ENCODE measurements around the gene UBE2D2. TPM values are rescaled to one million over a fixed set of nuclear protein-coding genes. Genes with fewer than 3 reads are reported as not detected.
A peak's percentile ranks its signal among the peaks of the same experiment; 100 is the strongest.

Gene UBE2D2
- polyA plus RNA-seq, 4 donors: 74.3 to 118 (median 95.3) TPM

- DNase-seq: peak; percentile 89 to 97
- Histone ChIP-seq H3K27ac (ENCODE audit: low read depth in 1 of 3, low read length in 2 of 3) (peak overlapping the region; percentile 7 to 87 (median 73)), H3K27me3 (ENCODE audit: control insufficient read depth in 3 of 3, insufficient read depth in 3 of 3, low read length in 3 of 3) (no peaks in the 10 kb centered on the region), H3K4me3 (ENCODE audit: low read depth in 1 of 3, low read length in 3 of 3) (no peak overlapping the region), H3K36me3 (ENCODE audit: control insufficient read depth in 3 of 3, insufficient read depth in 2 of 3, low read depth in 1 of 3, low read length in 3 of 3) (peaks cover 0 to 9% (median 0%) of the 10 kb centered on the region in 3 donors), H3K4me1 (ENCODE audit: control insufficient read depth in 3 of 3, insufficient read depth in 2 of 3, low read depth in 1 of 3, low read length in 2 of 3) (peaks cover 4 to 95% (median 6%) of the 10 kb centered on the region in 3 donors), H3K9me3 (ENCODE audit: control insufficient read depth in 2 of 2, insufficient read depth in 1 of 2, low read depth in 1 of 2, low read length in 1 of 2) (no peaks in the 10 kb centered on the region)
- 12 to 51% (median 37%) methylated on average over 15 to 16 of the region's 16 CpGs for WGBS, 3 donors
- FAIRE-seq: no peak
Measured at GRCh38 chr5:139642891-139643871, 82.0 kb downstream of the UBE2D2 start.

GRCh38 chr5:139644001-139644456 is 82.9 kb downstream of the UBE2D2 start:
- H3K9me3 ChIP-seq (ENCODE audit: control insufficient read depth in 2 of 2, insufficient read depth in 1 of 2, low read depth in 1 of 2, low read length in 1 of 2): no peaks in the 10 kb centered on the region
- peaks cover 0 to 4% (median 0%) of the 10 kb centered on the region in 3 donors for H3K36me3 ChIP-seq (ENCODE audit: control insufficient read depth in 3 of 3, insufficient read depth in 2 of 3, low read depth in 1 of 3, low read length in 3 of 3)
- H3K27ac ChIP-seq (ENCODE audit: low read depth in 1 of 3, low read length in 2 of 3): peak overlapping the region; percentile 7 to 87 (median 73)
- 38 to 67% (median 63%) methylated on average over 5 of the region's 5 CpGs for WGBS, 3 donors
- FAIRE-seq: no peak
- DNase-seq: no peak
- no peak overlapping the region for H3K4me3 ChIP-seq (ENCODE audit: low read depth in 1 of 3, low read length in 3 of 3)
- H3K27me3 ChIP-seq (ENCODE audit: control insufficient read depth in 3 of 3, insufficient read depth in 3 of 3, low read length in 3 of 3): no peaks in the 10 kb centered on the region
- H3K4me1 ChIP-seq (ENCODE audit: control insufficient read depth in 3 of 3, insufficient read depth in 2 of 3, low read depth in 1 of 3, low read length in 2 of 3): peaks cover 4 to 87% (median 6%) of the 10 kb centered on the region in 3 donors

- Histone ChIP-seq H3K9me3 (ENCODE audit: control insufficient read depth in 2 of 2, insufficient read depth in 1 of 2, low read depth in 1 of 2, low read length in 1 of 2) (no peaks in the 10 kb centered on the region), H3K4me1 (ENCODE audit: control insufficient read depth in 3 of 3, insufficient read depth in 2 of 3, low read depth in 1 of 3, low read length in 2 of 3) (peaks cover 4 to 78% (median 6%) of the 10 kb centered on the region in 3 donors), H3K27ac (ENCODE audit: low read depth in 1 of 3, low read length in 2 of 3) (peak overlapping the region in 1 of 3 donors; percentile 87), H3K36me3 (ENCODE audit: control insufficient read depth in 3 of 3, insufficient read depth in 2 of 3, low read depth in 1 of 3, low read length in 3 of 3) (peaks cover 0 to 3% (median 0%) of the 10 kb centered on the region in 3 donors), H3K4me3 (ENCODE audit: low read depth in 1 of 3, low read length in 3 of 3) (no peak overlapping the region), H3K27me3 (ENCODE audit: control insufficient read depth in 3 of 3, insufficient read depth in 3 of 3, low read length in 3 of 3) (no peaks in the 10 kb centered on the region)
- no peak for DNase-seq
- no peak for FAIRE-seq
- WGBS, 3 donors: 83 to 92% (median 88%) methylated on average over 3 of the region's 3 CpGs
Measured at GRCh38 chr5:139644646-139645429, 83.7 kb downstream of the UBE2D2 start.

- no peak overlapping the region for H3K27ac ChIP-seq (ENCODE audit: low read depth in 1 of 3, low read length in 2 of 3)
- peaks cover 4 to 72% (median 9%) of the 10 kb centered on the region in 3 donors for H3K4me1 ChIP-seq (ENCODE audit: control insufficient read depth in 3 of 3, insufficient read depth in 2 of 3, low read depth in 1 of 3, low read length in 2 of 3)
- H3K9me3 ChIP-seq (ENCODE audit: control insufficient read depth in 2 of 2, insufficient read depth in 1 of 2, low read depth in 1 of 2, low read length in 1 of 2): no peaks in the 10 kb centered on the region
- peaks cover 0 to 6% (median 0%) of the 10 kb centered on the region in 3 donors for H3K36me3 ChIP-seq (ENCODE audit: control insufficient read depth in 3 of 3, insufficient read depth in 2 of 3, low read depth in 1 of 3, low read length in 3 of 3)
- FAIRE-seq: no peak
- 88 to 96% (median 93%) methylated on average over 3 of the region's 3 CpGs for WGBS, 3 donors
- no peaks in the 10 kb centered on the region for H3K27me3 ChIP-seq (ENCODE audit: control insufficient read depth in 3 of 3, insufficient read depth in 3 of 3, low read length in 3 of 3)
- H3K4me3 ChIP-seq (ENCODE audit: low read depth in 1 of 3, low read length in 3 of 3): no peak overlapping the region
- no peak for DNase-seq
Measured at GRCh38 chr5:139645430-139645871, 84.3 kb downstream of the UBE2D2 start.

- Histone ChIP-seq H3K9me3 (ENCODE audit: control insufficient read depth in 2 of 2, insufficient read depth in 1 of 2, low read depth in 1 of 2, low read length in 1 of 2) (no peaks in the 10 kb centered on the region), H3K4me3 (ENCODE audit: low read depth in 1 of 3, low read length in 3 of 3) (no peak overlapping the region), H3K36me3 (ENCODE audit: control insufficient read depth in 3 of 3, insufficient read depth in 2 of 3, low read depth in 1 of 3, low read length in 3 of 3) (peaks cover 0 to 6% (median 0%) of the 10 kb centered on the region in 3 donors), H3K27ac (ENCODE audit: low read depth in 1 of 3, low read length in 2 of 3) (no peak overlapping the region), H3K27me3 (ENCODE audit: control insufficient read depth in 3 of 3, insufficient read depth in 3 of 3, low read length in 3 of 3) (no peaks in the 10 kb centered on the region), H3K4me1 (ENCODE audit: control insufficient read depth in 3 of 3, insufficient read depth in 2 of 3, low read depth in 1 of 3, low read length in 2 of 3) (peaks cover 4 to 69% (median 9%) of the 10 kb centered on the region in 3 donors)
- FAIRE-seq (no peak), DNase-seq (no peak)
- WGBS, 3 donors: 85 to 95% (median 92%) methylated on average over 3 of the region's 3 CpGs
Measured at GRCh38 chr5:139646111-139646510, 85.0 kb downstream of the UBE2D2 start.

GRCh38 chr5:139646912-139647505 is 85.9 kb downstream of the UBE2D2 start:
- Histone ChIP-seq H3K9me3 (ENCODE audit: control insufficient read depth in 2 of 2, insufficient read depth in 1 of 2, low read depth in 1 of 2, low read length in 1 of 2) (no peaks in the 10 kb centered on the region), H3K27ac (ENCODE audit: low read depth in 1 of 3, low read length in 2 of 3) (peak overlapping the region in 1 of 3 donors; percentile 16), H3K27me3 (ENCODE audit: control insufficient read depth in 3 of 3, insufficient read depth in 3 of 3, low read length in 3 of 3) (no peaks in the 10 kb centered on the region), H3K4me3 (ENCODE audit: low read depth in 1 of 3, low read length in 3 of 3) (peak overlapping the region in 1 of 3 donors; percentile 56), H3K4me1 (ENCODE audit: control insufficient read depth in 3 of 3, insufficient read depth in 2 of 3, low read depth in 1 of 3, low read length in 2 of 3) (peaks cover 4 to 68% (median 13%) of the 10 kb centered on the region in 3 donors), H3K36me3 (ENCODE audit: control insufficient read depth in 3 of 3, insufficient read depth in 2 of 3, low read depth in 1 of 3, low read length in 3 of 3) (peaks cover 0 to 2% (median 0%) of the 10 kb centered on the region in 3 donors)
- 17 to 25% (median 18%) methylated on average over 24 to 25 of the region's 25 CpGs for WGBS, 3 donors
- peak in 1 of 2 donors; percentile 63 for DNase-seq
- FAIRE-seq: no peak

GRCh38 chr5:139647506-139648204 is 86.5 kb downstream of the UBE2D2 start:
- no peak for DNase-seq
- peaks cover 4 to 68% (median 19%) of the 10 kb centered on the region in 3 donors for H3K4me1 ChIP-seq (ENCODE audit: control insufficient read depth in 3 of 3, insufficient read depth in 2 of 3, low read depth in 1 of 3, low read length in 2 of 3)

More at GRCh38 chr5:139647506-139648204, 86.5 kb downstream of the UBE2D2 start:
- Histone ChIP-seq H3K9me3 (ENCODE audit: control insufficient read depth in 2 of 2, insufficient read depth in 1 of 2, low read depth in 1 of 2, low read length in 1 of 2) (no peaks in the 10 kb centered on the region), H3K36me3 (ENCODE audit: control insufficient read depth in 3 of 3, insufficient read depth in 2 of 3, low read depth in 1 of 3, low read length in 3 of 3) (peaks cover 0 to 5% (median 0%) of the 10 kb centered on the region in 3 donors), H3K27ac (ENCODE audit: low read depth in 1 of 3, low read length in 2 of 3) (peak overlapping the region in 1 of 3 donors; percentile 75), H3K27me3 (ENCODE audit: control insufficient read depth in 3 of 3, insufficient read depth in 3 of 3, low read length in 3 of 3) (no peaks in the 10 kb centered on the region), H3K4me3 (ENCODE audit: low read depth in 1 of 3, low read length in 3 of 3) (peak overlapping the region in 2 of 3 donors; percentile 56 to 68)
- FAIRE-seq: no peak
- 15 to 20% (median 16%) methylated on average over 41 to 46 of the region's 46 CpGs for WGBS, 3 donors
